Neutrophil (primary cell): Measurements from ENCODE around the gene ATP5MK.

Experiments
- H3K27ac ChIP-seq: fragments of 200-600 bp; sonication (generic); 2 replicates; pipeline ENCODE4 v1.5.1; 2016; ENCODE audit warnings: mild to moderate bottlenecking, moderate library complexity
- H3K27me3 ChIP-seq: fragments of 200-600 bp; sonication (generic); 2 replicates; pipeline ENCODE4 v1.6.0; 2016; ENCODE audit warnings: mild to moderate bottlenecking
- H3K36me3 ChIP-seq: fragments of 200-600 bp; sonication (generic); 2 replicates; pipeline ENCODE4 v1.5.1; 2017
- H3K4me1 ChIP-seq, 2 experiments: fragments of 200-600 bp in 1 of 2; sonication (generic) in 1 of 2; 1 replicate in 1 of 2; 2 replicates in 1 of 2; pipeline versions ENCODE4 v1.5.1 to v1.6.1; 2013 to 2016; ENCODE audit warnings: low read depth in 1 of 2, low read length in 1 of 2, mild to moderate bottlenecking in 1 of 2, moderate library complexity in 1 of 2; ENCODE audit not compliant: control insufficient read depth in 1 of 2, insufficient read depth in 1 of 2
- H3K4me3 ChIP-seq, 2 experiments: fragments of 200-600 bp in 1 of 2; sonication (generic) in 1 of 2; 1 replicate in 1 of 2; 2 replicates in 1 of 2; pipeline ENCODE4 v1.5.1; 2013 to 2016; ENCODE audit warnings: low read depth in 1 of 2, low read length in 1 of 2, mild to moderate bottlenecking in 1 of 2, moderate library complexity in 1 of 2
- H3K9me3 ChIP-seq: fragments of 200-600 bp; sonication (generic); 2 replicates; pipeline ENCODE4 v1.5.1; 2016
- TF ChIP-seq, protein P1 (sequence below): fragments of 200-600 bp; sonication (generic); IDR thresholded peaks from 2 replicates; pipeline ENCODE4 v1.5.1; 2016; ENCODE audit warnings: antibody characterized with exemption

The ATP5MK gene, protein sequence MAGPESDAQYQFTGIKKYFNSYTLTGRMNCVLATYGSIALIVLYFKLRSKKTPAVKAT

DNA sequence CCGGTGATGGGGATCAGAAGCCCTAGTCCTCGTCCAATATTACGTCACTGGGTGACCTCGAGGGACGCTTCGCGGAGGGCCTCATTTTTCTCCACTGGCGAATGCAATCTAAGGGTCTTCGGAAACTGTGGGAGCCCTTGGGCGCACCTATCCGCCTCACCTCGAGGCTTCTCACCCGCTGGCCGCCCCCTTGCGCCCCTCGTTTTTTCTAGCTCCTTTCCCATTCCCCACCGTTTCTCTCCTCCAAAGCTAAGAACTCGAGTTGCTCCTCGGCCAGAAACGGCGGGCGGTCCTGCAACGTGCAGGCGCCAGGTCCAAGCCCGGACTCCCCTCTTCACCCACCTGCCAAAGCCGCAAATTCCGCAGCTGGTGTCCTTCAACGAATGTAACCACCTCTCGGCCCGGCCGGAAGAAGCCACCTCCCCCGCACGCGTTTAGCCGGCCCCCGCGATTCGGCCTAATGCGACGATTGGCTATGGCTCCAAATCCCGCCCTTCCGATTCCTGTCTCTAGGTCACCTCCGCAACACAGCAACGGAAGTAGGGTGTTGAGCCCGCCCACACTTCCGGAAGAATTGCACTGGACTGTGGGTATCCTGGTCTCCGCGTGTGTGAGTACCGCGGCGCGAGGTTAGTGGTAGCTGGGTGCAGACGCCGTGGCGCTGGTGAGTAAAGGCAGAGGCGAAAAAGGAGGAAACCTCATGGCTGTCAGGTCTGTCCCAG is at the start of gene ATP5MK, which contains the start of gene PDCD11:
ATP5MK (minus strand) TSS at position 409 of the 722 bp plus-strand sequence. CDS start 4,018 bp downstream, outside the sequence.
PDCD11 (plus strand) TSS at position 560 of the 722 bp plus-strand sequence. CDS start 1,801 bp downstream, outside the sequence.
- TF ChIP-seq, protein P1, sequence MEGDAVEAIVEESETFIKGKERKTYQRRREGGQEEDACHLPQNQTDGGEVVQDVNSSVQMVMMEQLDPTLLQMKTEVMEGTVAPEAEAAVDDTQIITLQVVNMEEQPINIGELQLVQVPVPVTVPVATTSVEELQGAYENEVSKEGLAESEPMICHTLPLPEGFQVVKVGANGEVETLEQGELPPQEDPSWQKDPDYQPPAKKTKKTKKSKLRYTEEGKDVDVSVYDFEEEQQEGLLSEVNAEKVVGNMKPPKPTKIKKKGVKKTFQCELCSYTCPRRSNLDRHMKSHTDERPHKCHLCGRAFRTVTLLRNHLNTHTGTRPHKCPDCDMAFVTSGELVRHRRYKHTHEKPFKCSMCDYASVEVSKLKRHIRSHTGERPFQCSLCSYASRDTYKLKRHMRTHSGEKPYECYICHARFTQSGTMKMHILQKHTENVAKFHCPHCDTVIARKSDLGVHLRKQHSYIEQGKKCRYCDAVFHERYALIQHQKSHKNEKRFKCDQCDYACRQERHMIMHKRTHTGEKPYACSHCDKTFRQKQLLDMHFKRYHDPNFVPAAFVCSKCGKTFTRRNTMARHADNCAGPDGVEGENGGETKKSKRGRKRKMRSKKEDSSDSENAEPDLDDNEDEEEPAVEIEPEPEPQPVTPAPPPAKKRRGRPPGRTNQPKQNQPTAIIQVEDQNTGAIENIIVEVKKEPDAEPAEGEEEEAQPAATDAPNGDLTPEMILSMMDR = peak; percentile 22
- H3K27ac ChIP-seq = peak within 1 kb of the TSS; percentile 74
- peak within 1 kb of the TSS; percentile 78 to 90 for H3K4me3 ChIP-seq
- H3K36me3 ChIP-seq = peaks cover 26% of the 10 kb centered on the region
- H3K4me1 ChIP-seq = peaks cover 12 to 20% of the 10 kb centered on the region in 2 experiments
- no peaks in the 10 kb centered on the region for H3K9me3 ChIP-seq
- H3K27me3 ChIP-seq = no peaks in the 10 kb centered on the region

DNA sequence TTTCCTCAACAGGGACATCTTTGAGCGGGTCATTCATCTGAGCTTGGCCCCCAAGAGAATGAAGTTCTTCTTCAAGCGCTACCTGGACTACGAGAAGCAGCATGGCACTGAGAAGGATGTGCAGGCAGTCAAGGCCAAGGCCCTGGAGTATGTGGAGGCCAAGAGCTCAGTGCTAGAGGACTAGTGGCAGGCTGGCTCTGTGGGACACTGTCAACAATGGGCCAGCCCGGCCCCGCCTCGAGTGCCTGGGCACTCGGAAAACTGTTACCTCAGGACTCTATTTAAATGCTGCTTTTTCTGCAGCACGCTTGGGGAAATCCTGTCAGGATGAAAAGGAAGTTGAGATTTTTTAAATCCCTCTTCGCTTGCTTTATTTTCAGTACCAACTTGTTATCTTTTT is 49.1 kb upstream of the ATP5MK start:
- Histone ChIP-seq H3K27me3 (peaks cover 11% of the 10 kb centered on the region), H3K4me3 (no peak overlapping the region), H3K36me3 (peaks cover 61% of the 10 kb centered on the region), H3K4me1 (no peaks in the 10 kb centered on the region), H3K9me3 (no peaks in the 10 kb centered on the region), H3K27ac (no peak overlapping the region)
- TF ChIP-seq, protein P1 = no peak

DNA sequence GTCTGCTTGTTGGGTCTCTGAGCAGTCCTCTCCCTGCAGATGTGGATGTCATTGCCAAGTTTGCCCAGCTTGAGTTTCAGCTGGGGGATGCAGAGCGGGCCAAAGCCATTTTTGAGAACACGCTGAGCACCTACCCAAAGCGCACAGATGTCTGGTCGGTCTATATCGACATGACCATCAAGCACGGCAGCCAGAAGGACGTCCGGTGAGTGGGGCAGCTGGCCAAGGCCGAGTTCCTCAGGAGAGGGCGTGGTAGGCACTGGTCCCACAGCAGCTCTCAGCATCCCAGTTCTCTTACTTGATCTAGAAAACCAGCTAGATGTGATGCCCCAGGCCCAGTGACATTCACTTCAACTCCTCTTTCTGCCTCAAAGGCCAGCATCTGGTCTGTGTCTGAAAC is 48.2 kb upstream of the ATP5MK start:
- Histone ChIP-seq H3K27me3 (peaks cover 2% of the 10 kb centered on the region), H3K9me3 (no peaks in the 10 kb centered on the region), H3K4me3 (no peak overlapping the region), H3K36me3 (peaks cover 70% of the 10 kb centered on the region), H3K27ac (no peak overlapping the region), H3K4me1 (no peaks in the 10 kb centered on the region)
- TF ChIP-seq, protein P1 = no peak

DNA sequence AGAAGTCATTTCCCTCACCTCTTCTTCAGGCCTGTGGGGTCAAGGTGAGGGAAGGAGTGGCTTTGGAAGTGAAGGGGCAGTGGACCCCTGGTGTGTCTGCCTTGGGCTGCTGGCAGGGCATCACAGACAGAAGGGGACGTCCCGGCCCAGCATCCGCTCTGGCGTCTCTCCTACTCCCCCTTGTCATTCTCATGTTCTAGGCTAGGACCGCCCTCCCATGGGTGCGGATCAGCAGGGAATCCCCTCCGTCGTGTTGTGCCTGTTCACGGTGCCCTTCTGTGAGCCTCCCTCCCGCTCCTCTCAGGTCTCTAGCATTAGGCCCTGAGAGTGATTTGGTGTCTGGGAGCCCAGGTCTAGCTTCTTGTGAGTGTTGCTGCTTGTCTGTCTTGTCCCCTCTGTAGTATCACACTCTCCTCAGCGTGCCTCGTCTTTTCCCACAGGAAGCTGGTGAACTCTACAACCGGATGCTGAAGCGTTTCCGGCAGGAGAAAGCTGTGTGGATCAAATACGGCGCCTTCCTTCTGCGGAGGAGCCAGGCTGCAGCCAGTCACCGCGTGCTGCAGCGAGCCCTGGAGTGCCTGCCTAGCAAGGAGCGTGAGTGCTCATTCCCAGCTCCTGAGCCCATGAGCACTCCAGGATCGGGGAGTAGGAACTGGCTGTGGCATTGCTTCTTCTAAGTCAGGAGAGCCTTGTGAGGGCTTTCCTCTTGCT is 47.4 kb upstream of the ATP5MK start:
- H3K4me1 ChIP-seq = no peaks in the 10 kb centered on the region
- TF ChIP-seq, protein P1 = no peak
- H3K9me3 ChIP-seq = no peaks in the 10 kb centered on the region
- H3K4me3 ChIP-seq = no peak overlapping the region
- peaks cover 79% of the 10 kb centered on the region for H3K36me3 ChIP-seq
- H3K27me3 ChIP-seq = no peaks in the 10 kb centered on the region
- H3K27ac ChIP-seq = no peak overlapping the region

DNA sequence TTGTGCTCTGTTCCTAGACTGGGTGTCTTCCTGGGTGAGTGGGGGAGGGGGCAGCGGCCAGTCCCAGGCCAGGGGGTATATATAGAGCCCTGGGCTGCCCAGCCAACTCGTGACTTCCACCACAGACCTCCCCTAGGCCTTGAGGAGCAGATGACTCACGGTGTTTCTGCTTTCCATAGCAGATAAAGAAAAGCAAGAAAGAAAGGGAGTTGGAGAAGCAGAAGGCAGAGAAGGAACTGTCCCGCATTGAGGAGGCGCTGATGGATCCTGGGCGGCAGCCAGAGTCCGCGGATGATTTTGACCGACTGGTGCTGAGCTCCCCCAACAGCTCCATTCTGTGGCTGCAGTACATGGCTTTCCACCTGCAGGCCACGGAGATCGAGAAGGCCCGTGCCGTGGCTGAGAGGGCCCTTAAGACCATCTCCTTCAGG is 45.8 kb upstream of the ATP5MK start:
- H3K4me1 ChIP-seq = no peaks in the 10 kb centered on the region
- TF ChIP-seq, protein P1 = no peak
- no peak overlapping the region for H3K4me3 ChIP-seq
- H3K27me3 ChIP-seq = no peaks in the 10 kb centered on the region
- H3K27ac ChIP-seq = no peak overlapping the region
- no peaks in the 10 kb centered on the region for H3K9me3 ChIP-seq
- H3K36me3 ChIP-seq = peaks cover 88% of the 10 kb centered on the region
